ENCODE data around the gene PROX2.

Gene PROX2

GRCh38 chr14:74875204-74875603 lies 741 bp downstream of the PROX2 start:
- DNase-seq (ENCODE audit: low read depth), result no peak

- no peak for DNase-seq (ENCODE audit: low read depth)
Measured at GRCh38 chr14:74871819-74872218, 4.1 kb downstream of the PROX2 start.

- no peak for DNase-seq (ENCODE audit: low read depth)
Measured at GRCh38 chr14:74868739-74869138, 7.2 kb downstream of the PROX2 start.

GRCh38 chr14:74867673-74868072 lies 8.3 kb downstream of the PROX2 start:
- peak; percentile 23 for DNase-seq (ENCODE audit: low read depth)

- DNase-seq (ENCODE audit: low read depth), result no peak
Measured at GRCh38 chr14:74866708-74867389, 9.1 kb downstream of the PROX2 start.

GRCh38 chr14:74865156-74865555 lies 10.8 kb downstream of the PROX2 start:
- no peak for DNase-seq (ENCODE audit: low read depth)

GRCh38 chr14:74864198-74864597 lies 11.7 kb downstream of the PROX2 start:
- no peak for DNase-seq (ENCODE audit: low read depth)

- DNase-seq (ENCODE audit: low read depth), result no peak
Measured at GRCh38 chr14:74863274-74863673, 12.7 kb downstream of the PROX2 start.

GRCh38 chr14:74861734-74862090 lies 14.2 kb downstream of the PROX2 start:
- DNase-seq (ENCODE audit: low read depth), result no peak

- DNase-seq (ENCODE audit: low read depth), result peak; percentile 95
Measured at GRCh38 chr14:74860899-74861733, 14.8 kb downstream of the PROX2 start.

- no peak for DNase-seq (ENCODE audit: low read depth)
Measured at GRCh38 chr14:74859757-74860552, 16.0 kb downstream of the PROX2 start.

GRCh38 chr14:74858022-74858421 lies 17.9 kb downstream of the PROX2 start:
- DNase-seq (ENCODE audit: low read depth), result no peak

- DNase-seq (ENCODE audit: low read depth), result no peak
Measured at GRCh38 chr14:74856366-74856765, 19.6 kb downstream of the PROX2 start.

- no peak for DNase-seq (ENCODE audit: low read depth)
Measured at GRCh38 chr14:74855945-74856344, 20.0 kb downstream of the PROX2 start.

GRCh38 chr14:74855021-74855420 lies 20.9 kb downstream of the PROX2 start:
- DNase-seq (ENCODE audit: low read depth), result no peak

- no peak for DNase-seq (ENCODE audit: low read depth)
Measured at GRCh38 chr14:74853581-74853980, 22.4 kb downstream of the PROX2 start.

GRCh38 chr14:74852922-74853530 lies 22.9 kb downstream of the PROX2 start:
- DNase-seq (ENCODE audit: low read depth), result no peak

- no peak for DNase-seq (ENCODE audit: low read depth)
Measured at GRCh38 chr14:74848768-74849167, 27.2 kb downstream of the PROX2 start.

GRCh38 chr14:74846968-74847665 lies 28.8 kb downstream of the PROX2 start:
- no peak for DNase-seq (ENCODE audit: low read depth)

- no peak for DNase-seq (ENCODE audit: low read depth)
Measured at GRCh38 chr14:74846168-74846567, 29.8 kb downstream of the PROX2 start.

- DNase-seq (ENCODE audit: low read depth), result no peak
Measured at GRCh38 chr14:74843653-74844052, 32.3 kb downstream of the PROX2 start.
